Measurements from ENCODE around the gene EI24.

Gene EI24

DNA sequence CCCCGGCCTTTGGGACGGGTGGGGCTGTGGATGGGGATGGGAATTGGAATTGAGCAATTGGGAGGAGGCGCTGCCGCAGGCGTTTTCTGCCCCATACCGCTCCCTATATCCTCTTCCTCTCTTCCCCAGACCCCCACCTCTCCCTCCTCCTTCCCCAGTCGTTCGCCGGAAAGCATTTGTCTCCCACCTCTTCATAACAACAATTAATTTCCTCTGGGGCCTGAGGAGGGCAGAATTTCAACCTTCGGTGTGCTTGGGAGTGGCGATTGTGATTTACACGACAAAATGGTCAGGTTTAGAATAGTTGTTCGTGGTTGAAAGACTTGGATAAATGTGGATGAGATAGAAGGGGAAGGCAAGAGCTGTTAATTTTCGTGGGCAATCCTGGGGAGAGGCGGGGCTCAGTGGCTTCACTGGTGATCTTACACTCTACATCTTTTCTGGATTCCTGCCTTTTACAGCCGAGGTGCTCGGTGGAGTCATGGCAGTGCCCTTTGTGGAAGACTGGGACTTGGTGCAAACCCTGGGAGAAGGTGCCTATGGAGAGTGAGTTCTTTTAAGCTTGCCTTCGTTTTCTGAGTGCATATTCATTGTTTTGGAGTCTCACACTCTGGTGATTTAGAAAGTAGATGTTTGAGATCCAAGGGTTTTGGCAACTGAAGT is 57.1 kb downstream of the EI24 start:
- H3K9me3 ChIP-seq (ENCODE audit: control insufficient read depth, insufficient read depth, low read length) = no peaks in the 10 kb centered on the region

DNA sequence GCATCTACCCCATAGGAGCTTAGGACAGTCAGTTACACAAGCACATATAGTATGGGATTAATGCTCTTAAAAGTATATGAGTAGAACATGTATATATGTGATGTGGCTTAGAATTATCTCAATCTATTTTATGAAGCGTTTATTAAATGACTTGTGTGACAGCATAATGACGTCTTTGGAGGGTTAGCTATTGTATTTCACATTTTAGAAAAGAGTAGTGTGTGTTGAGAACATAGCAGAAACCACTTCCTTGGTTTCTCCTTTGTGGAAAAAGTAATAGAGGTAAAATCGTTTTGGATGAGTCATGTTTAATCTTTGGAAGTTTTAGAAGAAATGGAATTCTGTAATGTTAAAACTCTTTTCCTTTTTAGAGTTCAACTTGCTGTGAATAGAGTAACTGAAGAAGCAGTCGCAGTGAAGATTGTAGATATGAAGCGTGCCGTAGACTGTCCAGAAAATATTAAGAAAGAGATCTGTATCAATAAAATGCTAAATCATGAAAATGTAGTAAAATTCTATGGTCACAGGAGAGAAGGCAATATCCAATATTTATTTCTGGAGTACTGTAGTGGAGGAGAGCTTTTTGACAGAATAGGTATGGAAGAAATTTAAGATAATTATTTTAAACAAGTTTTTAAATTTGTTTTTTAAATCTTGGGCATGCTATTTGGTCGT is 58.1 kb downstream of the EI24 start:
- peaks cover 62% of the 10 kb centered on the region for H3K36me3 ChIP-seq (ENCODE audit: control insufficient read depth, low read length)
- H3K27ac ChIP-seq (ENCODE audit: low read depth, low read length) = no peak overlapping the region

More for the DNA sequence above, 57.1 kb downstream of the EI24 start:
- Histone ChIP-seq H4K20me1 (ENCODE audit: control insufficient read depth, insufficient read depth, low read depth, low read length) (peaks cover 9% of the 10 kb centered on the region; the same call in 1 of the 2 replicates), H3K27ac (ENCODE audit: low read depth, low read length) (peak overlapping the region; percentile 82), H3K79me2 (ENCODE audit: control insufficient read depth, low read length) (peaks cover 65% of the 10 kb centered on the region), H3K36me3 (ENCODE audit: control insufficient read depth, low read length) (peaks cover 60% of the 10 kb centered on the region), H3K27me3 (ENCODE audit: control insufficient read depth, low read length) (no peaks in the 10 kb centered on the region), H3K9me2 (replicated peaks; ENCODE audit: control insufficient read depth, low read length) (no peaks in the 10 kb centered on the region), H3K4me1 (ENCODE audit: control insufficient read depth, low read length) (peaks cover 31% of the 10 kb centered on the region), H3K4me3 (ENCODE audit: low read length) (peak overlapping the region; percentile 81), H3F3A (ENCODE audit: control insufficient read depth, insufficient read depth) (peaks cover 17% of the 10 kb centered on the region), H3K4me2 (ENCODE audit: low read length) (peak overlapping the region; percentile 91)
- TF ChIP-seq, protein P1, sequence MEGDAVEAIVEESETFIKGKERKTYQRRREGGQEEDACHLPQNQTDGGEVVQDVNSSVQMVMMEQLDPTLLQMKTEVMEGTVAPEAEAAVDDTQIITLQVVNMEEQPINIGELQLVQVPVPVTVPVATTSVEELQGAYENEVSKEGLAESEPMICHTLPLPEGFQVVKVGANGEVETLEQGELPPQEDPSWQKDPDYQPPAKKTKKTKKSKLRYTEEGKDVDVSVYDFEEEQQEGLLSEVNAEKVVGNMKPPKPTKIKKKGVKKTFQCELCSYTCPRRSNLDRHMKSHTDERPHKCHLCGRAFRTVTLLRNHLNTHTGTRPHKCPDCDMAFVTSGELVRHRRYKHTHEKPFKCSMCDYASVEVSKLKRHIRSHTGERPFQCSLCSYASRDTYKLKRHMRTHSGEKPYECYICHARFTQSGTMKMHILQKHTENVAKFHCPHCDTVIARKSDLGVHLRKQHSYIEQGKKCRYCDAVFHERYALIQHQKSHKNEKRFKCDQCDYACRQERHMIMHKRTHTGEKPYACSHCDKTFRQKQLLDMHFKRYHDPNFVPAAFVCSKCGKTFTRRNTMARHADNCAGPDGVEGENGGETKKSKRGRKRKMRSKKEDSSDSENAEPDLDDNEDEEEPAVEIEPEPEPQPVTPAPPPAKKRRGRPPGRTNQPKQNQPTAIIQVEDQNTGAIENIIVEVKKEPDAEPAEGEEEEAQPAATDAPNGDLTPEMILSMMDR (IDR thresholded peaks at IDR 0.05; ENCODE audit: low read depth, low read length, poor library complexity, severe bottlenecking) = peak; percentile 59
- no peak for TF ChIP-seq EZH2phosphoT487 (IDR thresholded peaks at IDR 0.05; ENCODE audit: borderline replicate concordance, low read length)

More for the DNA sequence above, 58.1 kb downstream of the EI24 start:
- Histone ChIP-seq H3K4me1 (ENCODE audit: control insufficient read depth, low read length) (peaks cover 31% of the 10 kb centered on the region), H3K9me2 (replicated peaks; ENCODE audit: control insufficient read depth, low read length) (no peaks in the 10 kb centered on the region), H3K79me2 (ENCODE audit: control insufficient read depth, low read length) (peaks cover 71% of the 10 kb centered on the region), H3K27me3 (ENCODE audit: control insufficient read depth, low read length) (no peaks in the 10 kb centered on the region), H3K4me2 (ENCODE audit: low read length) (peak overlapping the region; percentile 91), H4K20me1 (ENCODE audit: control insufficient read depth, insufficient read depth, low read depth, low read length) (peaks cover 9% of the 10 kb centered on the region; the same call in 1 of the 2 replicates), H3K9me3 (ENCODE audit: control insufficient read depth, insufficient read depth, low read length) (no peaks in the 10 kb centered on the region), H3K4me3 (ENCODE audit: low read length) (peak overlapping the region; percentile 81), H3F3A (ENCODE audit: control insufficient read depth, insufficient read depth) (peaks cover 13% of the 10 kb centered on the region)
- TF ChIP-seq EZH2phosphoT487 (IDR thresholded peaks at IDR 0.05; ENCODE audit: borderline replicate concordance, low read length) = no peak
- TF ChIP-seq, protein P1 (IDR thresholded peaks at IDR 0.05; ENCODE audit: low read depth, low read length, poor library complexity, severe bottlenecking) = no peak

All from DOHH2 (cell line).